ENCODE data around the gene ACACA. TPM values are rescaled to one million over a fixed set of nuclear protein-coding genes. Genes with fewer than 3 reads are reported as not detected.

The ACACA gene
- total RNA-seq, 4 donors from 2014 or later: 30.6 to 102 (median 50.5) TPM

DNA sequence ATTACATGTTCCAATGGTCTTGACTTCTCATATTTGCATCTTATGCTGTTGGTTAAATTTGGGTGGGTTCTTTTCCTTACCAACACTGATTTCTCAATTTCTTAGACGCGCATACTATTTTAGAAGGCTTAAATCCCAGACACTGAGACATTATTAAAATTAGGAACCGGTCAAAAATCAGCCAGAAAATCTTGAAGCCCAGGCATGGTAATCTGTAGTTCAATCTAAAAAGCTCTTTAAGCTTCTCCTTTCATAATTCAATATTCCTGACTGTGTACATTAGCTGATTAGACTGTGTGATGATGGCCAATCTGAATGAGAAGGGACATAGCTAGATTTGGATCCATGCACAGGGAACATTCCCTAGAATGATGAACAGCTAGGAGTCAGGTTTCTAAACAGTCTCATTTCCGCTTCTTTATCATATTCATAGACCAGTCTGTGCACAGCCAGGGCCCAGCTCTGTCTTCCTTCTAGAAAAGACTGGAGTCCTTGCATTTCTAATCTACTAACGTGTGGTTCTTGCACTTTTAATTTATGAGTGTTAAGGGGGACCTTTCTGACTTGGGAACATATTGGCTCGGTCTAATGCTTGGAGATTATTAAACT lies 268.6 kb downstream of the ACACA start:
- TF ChIP-seq, protein P1, sequence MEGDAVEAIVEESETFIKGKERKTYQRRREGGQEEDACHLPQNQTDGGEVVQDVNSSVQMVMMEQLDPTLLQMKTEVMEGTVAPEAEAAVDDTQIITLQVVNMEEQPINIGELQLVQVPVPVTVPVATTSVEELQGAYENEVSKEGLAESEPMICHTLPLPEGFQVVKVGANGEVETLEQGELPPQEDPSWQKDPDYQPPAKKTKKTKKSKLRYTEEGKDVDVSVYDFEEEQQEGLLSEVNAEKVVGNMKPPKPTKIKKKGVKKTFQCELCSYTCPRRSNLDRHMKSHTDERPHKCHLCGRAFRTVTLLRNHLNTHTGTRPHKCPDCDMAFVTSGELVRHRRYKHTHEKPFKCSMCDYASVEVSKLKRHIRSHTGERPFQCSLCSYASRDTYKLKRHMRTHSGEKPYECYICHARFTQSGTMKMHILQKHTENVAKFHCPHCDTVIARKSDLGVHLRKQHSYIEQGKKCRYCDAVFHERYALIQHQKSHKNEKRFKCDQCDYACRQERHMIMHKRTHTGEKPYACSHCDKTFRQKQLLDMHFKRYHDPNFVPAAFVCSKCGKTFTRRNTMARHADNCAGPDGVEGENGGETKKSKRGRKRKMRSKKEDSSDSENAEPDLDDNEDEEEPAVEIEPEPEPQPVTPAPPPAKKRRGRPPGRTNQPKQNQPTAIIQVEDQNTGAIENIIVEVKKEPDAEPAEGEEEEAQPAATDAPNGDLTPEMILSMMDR (IDR thresholded peaks at IDR 0.05; ENCODE audit: low read depth): no peak

DNA sequence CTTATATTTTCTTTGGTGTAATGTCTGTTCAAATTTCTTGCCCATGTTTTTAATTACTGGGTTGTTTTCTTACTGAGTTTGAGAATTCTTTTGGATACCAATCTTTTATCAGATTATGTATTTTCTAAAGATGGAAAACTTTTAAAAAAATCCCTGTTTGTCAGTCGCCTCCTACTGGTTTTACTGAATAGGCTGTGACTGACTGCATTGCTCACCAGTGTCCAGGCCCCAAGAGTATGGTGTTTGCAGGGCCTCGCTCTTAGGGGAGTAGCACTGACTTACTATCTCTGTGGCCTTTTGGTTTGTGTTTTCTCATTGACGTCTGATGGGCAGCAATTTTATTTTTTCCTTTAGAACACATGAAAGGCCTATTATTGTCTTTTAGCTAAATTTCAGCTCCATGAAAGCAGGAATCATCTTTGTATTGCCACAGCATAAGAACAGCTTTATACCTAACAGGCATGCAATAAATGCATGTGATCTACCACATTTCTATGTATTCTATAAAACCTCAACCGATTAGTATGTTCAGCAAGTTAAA lies 269.5 kb downstream of the ACACA start:
- TF ChIP-seq, protein P1 (IDR thresholded peaks at IDR 0.05; ENCODE audit: low read depth): no peak

DNA sequence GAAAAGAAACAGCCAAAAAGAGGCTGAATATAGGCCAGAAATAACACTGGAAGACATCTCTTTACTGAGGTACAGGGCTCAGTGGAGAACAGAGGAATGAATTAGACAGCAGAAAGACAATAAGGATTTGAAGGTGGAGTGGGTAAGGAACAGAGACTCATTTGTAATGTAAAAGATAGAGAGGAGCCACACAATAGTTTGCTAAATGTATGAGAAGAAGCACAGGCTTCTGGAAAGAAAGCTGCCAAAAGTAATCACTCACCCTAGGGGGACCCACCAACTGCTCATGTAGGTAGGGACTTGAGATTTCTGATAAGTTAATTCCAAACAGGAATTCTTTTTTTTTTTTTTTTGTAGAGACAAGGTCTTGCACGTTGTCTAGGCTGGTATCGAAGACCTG lies 271.1 kb downstream of the ACACA start:
- TF ChIP-seq, protein P1 (IDR thresholded peaks at IDR 0.05; ENCODE audit: low read depth): no peak

DNA sequence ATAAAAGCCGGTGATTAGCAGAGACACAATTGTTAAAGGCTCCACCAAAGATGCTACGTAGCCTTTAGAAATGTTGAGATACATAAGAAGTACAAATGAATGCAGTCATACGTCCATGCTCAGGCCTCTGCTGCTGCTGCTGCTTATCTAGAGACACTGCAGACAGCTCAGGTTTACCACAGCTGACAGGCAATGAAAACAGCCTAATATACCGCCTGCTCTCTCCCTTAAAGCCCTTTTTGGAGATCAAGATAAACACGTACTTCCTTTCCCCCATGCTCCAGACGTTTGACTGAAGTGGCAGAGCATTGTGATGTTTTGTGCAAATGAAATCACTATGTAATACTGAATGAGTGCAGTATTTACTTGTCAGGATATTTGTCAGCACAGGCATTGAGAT lies 272.6 kb downstream of the ACACA start:
- TF ChIP-seq, protein P1 (IDR thresholded peaks at IDR 0.05; ENCODE audit: low read depth): no peak

- TF ChIP-seq, protein P1 (IDR thresholded peaks at IDR 0.05; ENCODE audit: low read depth): no peak
Measured at GRCh38 chr17:37133136-37133535, 273.5 kb downstream of the ACACA start.

- TF ChIP-seq, protein P1 (IDR thresholded peaks at IDR 0.05; ENCODE audit: low read depth): no peak
Measured at GRCh38 chr17:37131669-37132611, 274.7 kb downstream of the ACACA start.

- TF ChIP-seq, protein P1 (IDR thresholded peaks at IDR 0.05; ENCODE audit: low read depth): no peak
Measured at GRCh38 chr17:37130984-37131446, 275.6 kb downstream of the ACACA start.

All from subcutaneous adipose tissue (tissue), 4 donors.